GM12878 (cell line): ENCODE measurements around the gene CASP10. TPM values are rescaled to one million over a fixed set of nuclear protein-coding genes. Genes with fewer than 3 reads are reported as not detected.

ENCODE experiments used
- ATAC-seq: fragments of 200-7000 bp; cut with Tn5 transposase; 3 replicates; pipeline ENCODE4 v1.9.1; 2020; ENCODE audit warnings: mild to moderate bottlenecking, moderate library complexity
- BruUV-seq: library from RNA; stranded (reverse); fragments of 400-500 nt; replicated peaks from 2 replicates; lab custom pipeline; 2021; lab: Mats Ljungman, UMichigan
- CTCF ChIA-PET: fragments of 300-600 bp; sonication (Branson Sonifier 250); formaldehyde crosslinking; extraction: SDS; loops from one replicate; lab custom pipeline; 2021; ENCODE audit warnings: inconsistent platforms; lab: Yijun Ruan, JAX
- POLR2A ChIA-PET: fragments of 350-600 bp; formaldehyde crosslinking; extraction: SDS; loops from one replicate; lab custom pipeline; 2021; ENCODE audit warnings: inconsistent platforms; lab: Charles Lee
- RAD21 ChIA-PET: fragments of 300-600 bp; sonication (Branson Sonifier 250); formaldehyde crosslinking; loops from one replicate; lab custom pipeline; 2023; ENCODE audit warnings: antibody characterized with exemption; ENCODE audit not compliant: unreplicated experiment; lab: Charles Lee
- SMC1A ChIA-PET: fragments of 300-600 bp; sonication (Branson Sonifier 250); formaldehyde crosslinking; loops from one replicate; lab custom pipeline; 2023; ENCODE audit not compliant: unreplicated experiment, uncharacterized antibody; lab: Charles Lee
- DNase-seq: peaks from one replicate; pipeline ENCODE4 v3.0.0-alpha.2; 2011; ENCODE audit warnings: low read depth, low spot score
- FAIRE-seq: peaks from 3 replicates; lab custom pipeline; 2011; peaks lifted over from hg19 to GRCh38; lab: Jason Lieb, UNC
- H2AFZ ChIP-seq: 2 replicates; pipeline ENCODE4 v1.6.0; 2011; ENCODE audit warnings: low read depth, low read length, control low read depth; ENCODE audit not compliant: control insufficient read depth
- H3K27ac ChIP-seq: 2 replicates; pipeline ENCODE4 v1.5.1; 2011; ENCODE audit warnings: control low read depth; ENCODE audit not compliant: control insufficient read depth, insufficient read depth
- H3K27me3 ChIP-seq, 2 experiments: replicated peaks in 1 of 2; 2 replicates each; pipeline versions ENCODE4 v1.6.0 to v1.6.1; 2011; ENCODE audit warnings: low read length in 1 of 2; ENCODE audit not compliant: control insufficient read depth in 2 of 2, insufficient read depth in 2 of 2
- H3K36me3 ChIP-seq, 2 experiments: 2 replicates each; pipeline ENCODE4 v1.5.1; 2011; ENCODE audit warnings: low read length in 1 of 2; ENCODE audit not compliant: control insufficient read depth in 2 of 2, insufficient read depth in 2 of 2
- H3K4me1 ChIP-seq: 2 replicates; pipeline ENCODE4 v1.6.1; 2011; ENCODE audit warnings: mild to moderate bottlenecking, low read length, moderate library complexity, mixed read lengths; ENCODE audit not compliant: control insufficient read depth, insufficient read depth
- H3K4me2 ChIP-seq: 2 replicates; pipeline ENCODE4 v1.6.0; 2011; ENCODE audit warnings: control low read depth; ENCODE audit not compliant: control insufficient read depth, insufficient read depth
- H3K4me3 ChIP-seq: fragments of 200-600 bp; sonication (generic); 2 replicates; pipeline ENCODE4 v1.5.1; 2016
- H3K79me2 ChIP-seq: 2 replicates; pipeline ENCODE4 v1.6.0; 2011; ENCODE audit warnings: low read length; ENCODE audit not compliant: control insufficient read depth, insufficient read depth
- H3K9ac ChIP-seq: 2 replicates; pipeline ENCODE4 v1.8.0; 2011; ENCODE audit warnings: low read length, control low read depth, mixed read lengths; ENCODE audit not compliant: control insufficient read depth, insufficient read depth
- H3K9me3 ChIP-seq: replicated peaks from 3 replicates; pipeline ENCODE4 v1.5.1; 2011; ENCODE audit warnings: mild to moderate bottlenecking, low read length; ENCODE audit not compliant: control insufficient read depth, insufficient read depth
- H4K20me1 ChIP-seq: 2 replicates; pipeline ENCODE4 v1.6.0; 2011; ENCODE audit not compliant: control insufficient read depth, insufficient read depth
- ATF2 ChIP-seq: IDR thresholded peaks from 2 replicates; pipeline ENCODE4 v1.6.1; 2012; ENCODE audit warnings: low read length, inconsistent platforms
- CHD2 ChIP-seq: IDR thresholded peaks from 2 replicates; pipeline ENCODE4 v1.6.1; 2011; ENCODE audit warnings: low read depth, low read length, improper control_type of control experiment, borderline replicate concordance
- EP300 ChIP-seq, 2 experiments: fragments of 150-350 bp in 1 of 2; IDR thresholded peaks; 2 replicates each; pipeline ENCODE4 v1.6.1; 2011 to 2012; ENCODE audit warnings: low read depth in 2 of 2, low read length in 2 of 2, borderline replicate concordance in 1 of 2, improper control_type of control experiment in 1 of 2, inconsistent platforms in 1 of 2; ENCODE audit not compliant: control insufficient read depth in 1 of 2
- ETV6 ChIP-seq, 2 experiments: fragments of 450-650 bp in 1 of 2; IDR thresholded peaks in 1 of 2; conservative IDR thresholded peaks in 1 of 2; 2 replicates each; pipeline ENCODE4 v1.6.1; 2014; ENCODE audit warnings: antibody characterized with exemption in 1 of 2, borderline replicate concordance in 1 of 2, low read depth in 1 of 2, mild to moderate bottlenecking in 1 of 2, moderate library complexity in 1 of 2
- GABPA ChIP-seq: IDR thresholded peaks from 2 replicates; pipeline ENCODE4 v1.6.1; 2014; ENCODE audit warnings: antibody characterized with exemption, low read depth, mild to moderate bottlenecking, inconsistent platforms
- GATAD2B ChIP-seq: fragments of 450-650 bp; conservative IDR thresholded peaks from 2 replicates; pipeline ENCODE4 v1.6.1; 2017; ENCODE audit warnings: low read depth, mild to moderate bottlenecking, moderate library complexity
- HDAC2 ChIP-seq: fragments of 200-600 bp; sonication (generic); IDR thresholded peaks from 2 replicates; pipeline ENCODE4 v1.6.1; 2017
- HDGF ChIP-seq: fragments of 450-650 bp; IDR thresholded peaks from 2 replicates; pipeline ENCODE4 v1.6.1; 2016; ENCODE audit warnings: antibody characterized with exemption
- MEF2B ChIP-seq: fragments of 450-650 bp; IDR thresholded peaks from 2 replicates; pipeline ENCODE4 v1.6.1; 2018; ENCODE audit warnings: mild to moderate bottlenecking, moderate library complexity; ENCODE audit not compliant: partially characterized antibody, poor library complexity, severe bottlenecking
- MXI1 ChIP-seq: fragments of 150-350 bp; IDR thresholded peaks from 2 replicates; pipeline ENCODE4 v1.6.1; 2011; ENCODE audit warnings: low read depth, mild to moderate bottlenecking, inconsistent platforms, low read length, improper control_type of control experiment
- PKNOX1 ChIP-seq: fragments of 450-650 bp; IDR thresholded peaks from 2 replicates; pipeline ENCODE4 v1.6.1; 2016; ENCODE audit warnings: mild to moderate bottlenecking
- RAD51 ChIP-seq: fragments of 450-650 bp; IDR thresholded peaks from 2 replicates; pipeline ENCODE4 v1.6.1; 2016; ENCODE audit warnings: moderate library complexity, mild to moderate bottlenecking, inconsistent platforms
- RUNX3 ChIP-seq: IDR thresholded peaks from 2 replicates; pipeline ENCODE4 v1.6.1; 2012; ENCODE audit warnings: low read length, inconsistent platforms
- SPI1 ChIP-seq: IDR thresholded peaks from 2 replicates; pipeline ENCODE4 v1.6.1; 2011; ENCODE audit warnings: low read depth, mild to moderate bottlenecking, low read length, moderate library complexity, borderline replicate concordance; ENCODE audit not compliant: insufficient read depth
- TBL1XR1 ChIP-seq: IDR thresholded peaks from 2 replicates; pipeline ENCODE4 v1.6.1; 2012; ENCODE audit warnings: low read depth, low read length, improper control_type of control experiment
- TCF12 ChIP-seq: IDR thresholded peaks from 2 replicates; pipeline ENCODE4 v1.6.1; 2011; ENCODE audit warnings: low read depth, mild to moderate bottlenecking, low read length
- ZNF687 ChIP-seq: fragments of 450-650 bp; IDR thresholded peaks from 2 replicates; pipeline ENCODE4 v1.6.1; 2017; ENCODE audit warnings: mild to moderate bottlenecking, moderate library complexity
- WGBS: methylation state at CpG from one replicate; pipeline ENCODE4 v1.1.6; 2016; ENCODE audit warnings: low lambda C conversion rate; ENCODE audit not compliant: insufficient replicate concordance, insufficient coverage; ENCODE audit errors: missing lambda C conversion rate; 5-methylcytosine and 5-hydroxymethylcytosine counted together
- in situ Hi-C: fragments of 300-500 bp; cut with MboI; formaldehyde crosslinking; loops from 9 replicates; pipeline ENCODE4 v1.14.3; 2018; ENCODE audit warnings: mixed read lengths
- intact Hi-C: fragments of 100-400 bp; cut with micrococcal nuclease; formaldehyde crosslinking; loops from one replicate; pipeline ENCODE4 v1.14.2; 2022; ENCODE audit not compliant: unreplicated experiment
- polyA plus RNA-seq, 11 experiments: library from polyadenylated mRNA; depleted of rRNA in 4 of 11; unstranded in 6 of 11; stranded (reverse) in 5 of 11; fragments of >200 nt; fragmentation: Nextera tagmentation in 4 of 11; fragmentation: Illumina TruSeq in 1 of 11; extraction: Ambion mirVana in 4 of 11; extraction: Trizol in 1 of 11; gene quantifications; 1 replicate in 1 of 11; 2 replicates in 10 of 11; pipeline versions ENCODE4 v1.2.1 to v1.2.3, GENCODE V29; 2011 to 2016; ENCODE audit warnings: inconsistent platforms in 2 of 11, missing spikeins in 2 of 11, low read depth in 1 of 11
- total RNA-seq, 4 experiments: library from RNA; depleted of rRNA in 3 of 4; stranded (reverse); fragments of >200 nt in 3 of 4; fragmentation: Illumina TruSeq in 1 of 4; extraction: Trizol in 1 of 4; gene quantifications; 2 replicates each; pipeline versions ENCODE4 v1.2.1 to v1.2.3, GENCODE V29; 2013 to 2021

The CASP10 gene
- total and polyA plus RNA-seq, 10 of the 15 experiments (the other 5 are each of a cell fraction or from before 2014, with no cell fraction given): 7.2 to 14.1 (median 10.8) TPM

- Histone ChIP-seq H3K36me3 (no peaks in the 10 kb centered on the region; a peak in 2 of 4 replicates), H3K79me2 (no peaks in the 10 kb centered on the region), H2AFZ (no peak overlapping the region), H3K4me1 (peaks cover 12% of the 10 kb centered on the region; the same call in 1 of the 2 replicates), H3K27ac (no peak overlapping the region), H3K4me3 (no peak overlapping the region), H3K9me3 (no peaks in the 10 kb centered on the region; the same call in 2 of the 3 replicates), H4K20me1 (peaks cover 3% of the 10 kb centered on the region; the same call in 1 of the 2 replicates), H3K9ac (no peak overlapping the region), H3K4me2 (peak overlapping the region; percentile 51), H3K27me3 (no peaks in the 10 kb centered on the region)
- peak; percentile 94 for FAIRE-seq
- BruUV-seq: no TSS peak
- peak; percentile 98 for ATAC-seq
- ChIA-PET CTCF (interaction anchor here (0.6 to 7.2 kb wide), 11 partner anchors 8 to 170 kb away, joined by 3 to 85 read pairs (median 5); partner anchors contain the start of gene CASP10), RAD21 (interaction anchor here (0.8 to 2.8 kb wide), 11 partner anchors 8 to 293 kb away, joined by 3 to 33 read pairs (median 4); partner anchors contain the start of gene CASP10), SMC1A (interaction anchor here (1.1 to 6.6 kb wide), 11 partner anchors 8 to 199 kb away, joined by 3 to 86 read pairs (median 6); partner anchors contain the start of gene CASP10), POLR2A (interaction anchor here (0.6 to 1.5 kb wide), 14 partner anchors 9 to 1180 kb away, joined by 3 to 10 read pairs (median 3); partner anchors contain the start of genes CASP10, STRADB and TRAK2)
- WGBS: 0% methylated on average over 3 of the region's 3 CpGs
- in situ Hi-C loops: no loop called here
- intact Hi-C loops: no loop called here
- DNase-seq: peak; percentile 55
- peak; percentile 22; the same call in 1 of the 2 replicates for TF ChIP-seq ZNF687
- peak; percentile 86; the same call in 1 of the 2 replicates for TF ChIP-seq TBL1XR1
- no peak for TF ChIP-seq TCF12
- TF ChIP-seq RAD51: peak; percentile 66
- TF ChIP-seq MEF2B: peak; percentile 23
- no peak for TF ChIP-seq GATAD2B
- TF ChIP-seq HDGF: no peak
- peak; percentile 76; the same call in 1 of the 2 replicates for TF ChIP-seq MXI1
- TF ChIP-seq PKNOX1: peak; percentile 94
- TF ChIP-seq EP300 (IDR thresholded peaks at IDR 0.05; ENCODE audit: borderline replicate concordance in 1 of 2, control insufficient read depth in 1 of 2, low read depth in 2 of 2, low read length in 2 of 2): peak; percentile 29 to 57; a peak in 2 of 4 replicates
- TF ChIP-seq RUNX3: peak; percentile 91
- 0 out of 2 replicates have a peak, but pooled peaks have one; percentile 19 for TF ChIP-seq CHD2
- TF ChIP-seq HDAC2: no peak
- no peak for TF ChIP-seq GABPA
- TF ChIP-seq SPI1: peak; percentile 66; the same call in 1 of the 2 replicates
- TF ChIP-seq ETV6 (conservative IDR thresholded peaks at IDR 0.05 in 1 of 2, IDR thresholded peaks at IDR 0.05 in 1 of 2; ENCODE audit: borderline replicate concordance in 1 of 2, low read depth in 1 of 2): peak in 1 of 2 experiments; percentile 53; a peak in 1 of 4 replicates
- peak; percentile 42; the same call in 1 of the 2 replicates for TF ChIP-seq ATF2
Observed at GRCh38 chr2:201194097-201194496, 11.2 kb downstream of the CASP10 start.
